Measurements from ENCODE around the gene MORN1. TPM values are rescaled to one million over a fixed set of nuclear protein-coding genes. Genes with fewer than 3 reads are reported as not detected.
A peak's percentile ranks its signal among the peaks of the same experiment; 100 is the strongest.

The MORN1 gene
- total and polyA plus RNA-seq, 9 of the 15 experiments (the other 6 are each of a cell fraction or from before 2014, with no cell fraction given): 0.24 to 9.3 (median 4.2) TPM

- TF ChIP-seq ZNF551 (CRISPR knock-in tag; IDR thresholded peaks at IDR 0.05): no peak
- TF ChIP-seq ZNF197 (CRISPR knock-in tag; IDR thresholded peaks at IDR 0.05; ENCODE audit: low read depth): no peak
- TF ChIP-seq ATF3 (IDR thresholded peaks at IDR 0.05): no peak
- TF ChIP-seq ATF3 (CRISPR knock-in tag; conservative IDR thresholded peaks at IDR 0.05): no peak
- no peak for TF ChIP-seq SLC30A9 (CRISPR knock-in tag; IDR thresholded peaks at IDR 0.05)
- no peak for TF ChIP-seq HDAC6 (IDR thresholded peaks at IDR 0.05; ENCODE audit: low read depth, low read length)
- TF ChIP-seq DEAF1 (CRISPR knock-in tag; IDR thresholded peaks at IDR 0.05): no peak
- TF ChIP-seq RNF2 (IDR thresholded peaks at IDR 0.05): peak; percentile 38; the same call in 1 of the 2 replicates
- TF ChIP-seq SMARCA4 (IDR thresholded peaks at IDR 0.05): no peak
- no peak for TF ChIP-seq GMEB1 (CRISPR knock-in tag; IDR thresholded peaks at IDR 0.05)
- no peak for TF ChIP-seq ESRRA (IDR thresholded peaks at IDR 0.05; ENCODE audit: borderline replicate concordance, low read depth)
- TF ChIP-seq IFI16 (CRISPR knock-in tag; IDR thresholded peaks at IDR 0.05): no peak
- TF ChIP-seq MYNN (IDR thresholded peaks at IDR 0.05): no peak
- TF ChIP-seq MYNN (CRISPR knock-in tag; IDR thresholded peaks at IDR 0.05): no peak
- TF ChIP-seq TEAD2 (tag; IDR thresholded peaks at IDR 0.05): no peak
- no peak for TF ChIP-seq ZNF609 (CRISPR knock-in tag; IDR thresholded peaks at IDR 0.05; ENCODE audit: borderline replicate concordance)
- peak; percentile 89 for TF ChIP-seq RB1 (IDR thresholded peaks at IDR 0.05; ENCODE audit: low read depth)
- TF ChIP-seq FOXA1 (IDR thresholded peaks at IDR 0.05; ENCODE audit: borderline replicate concordance): no peak
- TF ChIP-seq FOXJ2 (tag; IDR thresholded peaks at IDR 0.05): no peak
- no peak for TF ChIP-seq CREBBP (IDR thresholded peaks at IDR 0.05; ENCODE audit: low read depth, low read length)
- no peak for TF ChIP-seq TCF15 (CRISPR knock-in tag; IDR thresholded peaks at IDR 0.05)
Observed at GRCh38 chr1:2412773-2413494, 21.6 kb upstream of the MORN1 start (continued).

Data from K562 (cell line).